Hepatic stellate cell (primary cell): ENCODE results near the gene PCSK9.

Source experiments
- DNase-seq: peaks from one replicate; pipeline ENCODE4 v3.0.0; 2011; ENCODE audit warnings: low spot score

Gene PCSK9

GRCh38 chr1:55044617-55045397 is 5.5 kb downstream of the PCSK9 start:
- DNase-seq = no peak

DNA sequence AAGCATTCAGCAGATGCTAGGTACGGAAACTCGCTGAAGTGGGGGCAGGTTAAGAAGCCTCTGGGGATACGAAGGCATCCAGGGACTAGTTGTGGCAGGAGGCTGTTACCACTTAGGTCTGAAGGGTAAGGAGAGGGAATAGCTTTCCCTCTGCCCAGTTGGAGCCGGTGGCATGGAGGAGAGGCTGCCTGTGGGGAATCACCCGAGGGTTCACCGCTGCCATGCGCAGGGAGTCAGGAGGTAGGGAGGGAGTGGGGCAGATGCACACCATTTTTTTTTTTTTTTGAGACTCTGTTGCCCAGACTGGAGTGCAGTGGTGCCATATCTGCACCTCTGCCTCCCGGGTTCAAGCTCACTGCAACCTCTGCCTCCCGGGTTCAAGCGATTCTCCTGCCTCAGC is 6.1 kb downstream of the PCSK9 start:
- no peak for DNase-seq

DNA sequence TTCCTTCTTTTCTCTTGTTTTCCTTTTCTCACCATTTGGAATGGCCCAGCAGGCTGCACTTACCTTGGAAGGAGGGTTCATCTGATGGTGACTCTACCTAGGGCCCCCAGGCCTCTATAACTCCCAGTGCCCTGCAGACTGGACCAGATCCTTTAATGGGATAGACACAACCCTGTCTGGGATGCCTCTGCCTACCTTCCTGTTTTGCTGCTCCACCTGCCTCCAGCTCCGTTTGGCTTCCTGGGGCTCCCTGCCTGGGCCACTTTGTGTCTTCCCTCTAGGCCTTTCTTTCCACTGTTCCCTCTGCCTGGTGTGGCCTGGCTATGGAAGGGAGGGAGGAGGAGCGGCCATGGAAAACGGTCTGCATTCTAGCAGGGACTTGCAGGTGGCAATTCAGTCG is 7.5 kb downstream of the PCSK9 start:
- DNase-seq = no peak

DNA sequence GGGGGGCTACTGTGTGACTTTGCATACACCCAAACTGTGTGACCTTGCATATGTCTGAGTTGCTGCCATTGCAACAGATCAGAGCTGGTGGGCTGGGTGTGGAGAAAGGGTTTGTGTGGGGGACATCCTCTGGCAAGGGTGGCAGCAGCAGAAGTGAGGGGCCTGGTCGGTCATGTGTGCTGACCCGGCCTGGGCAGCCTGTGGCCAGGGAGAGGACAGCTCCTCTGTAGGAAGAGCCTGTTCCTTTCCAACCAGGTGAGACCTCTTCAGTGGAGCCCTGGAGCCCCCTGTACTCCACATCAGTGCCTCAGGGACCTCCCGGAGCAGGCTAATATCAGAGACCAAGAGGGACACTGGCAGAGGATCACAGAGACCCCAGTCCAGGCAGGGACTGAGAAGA is 8.3 kb downstream of the PCSK9 start:
- DNase-seq = no peak

GRCh38 chr1:55048453-55049270 is 9.3 kb downstream of the PCSK9 start:
- DNase-seq = no peak

GRCh38 chr1:55049271-55049913 is 10.0 kb downstream of the PCSK9 start:
- no peak for DNase-seq

- no peak for DNase-seq
Observed at GRCh38 chr1:55049914-55050278, 10.5 kb downstream of the PCSK9 start.

GRCh38 chr1:55050283-55050682 is 10.9 kb downstream of the PCSK9 start:
- peak; percentile 55 for DNase-seq

- DNase-seq = no peak
Observed at GRCh38 chr1:55051169-55051568, 11.8 kb downstream of the PCSK9 start.

GRCh38 chr1:55051621-55052020 is 12.3 kb downstream of the PCSK9 start:
- no peak for DNase-seq

DNA sequence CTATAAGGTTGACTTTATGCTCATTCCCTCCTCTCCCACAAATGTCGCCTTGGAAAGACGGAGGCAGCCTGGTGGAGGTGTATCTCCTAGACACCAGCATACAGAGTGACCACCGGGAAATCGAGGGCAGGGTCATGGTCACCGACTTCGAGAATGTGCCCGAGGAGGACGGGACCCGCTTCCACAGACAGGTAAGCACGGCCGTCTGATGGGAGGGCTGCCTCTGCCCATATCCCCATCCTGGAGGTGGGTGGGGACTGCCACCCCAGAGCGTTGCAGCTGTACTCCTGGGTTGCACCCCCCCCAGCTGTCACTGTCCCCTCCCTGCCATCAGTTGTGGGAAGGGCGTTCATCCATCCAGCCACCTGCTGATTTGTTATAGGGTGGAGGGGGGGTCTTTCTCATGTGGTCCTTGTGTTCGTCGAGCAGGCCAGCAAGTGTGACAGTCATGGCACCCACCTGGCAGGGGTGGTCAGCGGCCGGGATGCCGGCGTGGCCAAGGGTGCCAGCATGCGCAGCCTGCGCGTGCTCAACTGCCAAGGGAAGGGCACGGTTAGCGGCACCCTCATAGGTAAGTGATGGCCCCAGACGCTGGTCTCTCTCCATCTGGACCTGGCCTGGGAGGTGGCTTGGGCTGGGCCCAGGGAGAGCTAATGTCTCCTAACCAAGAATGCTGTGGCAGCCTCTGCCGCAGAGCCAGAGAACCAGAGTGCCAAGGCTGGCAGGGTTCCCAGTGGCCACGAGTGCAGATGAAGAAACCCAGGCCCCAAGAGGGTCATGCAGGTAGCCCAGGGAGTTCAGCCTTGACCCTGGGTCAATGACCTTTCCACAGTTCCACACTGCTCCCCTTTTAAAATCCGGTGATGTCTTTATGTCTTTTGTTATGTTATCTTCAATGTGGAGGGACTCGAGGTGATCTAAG is 13.1 kb downstream of the PCSK9 start:
- DNase-seq = no peak

DNA sequence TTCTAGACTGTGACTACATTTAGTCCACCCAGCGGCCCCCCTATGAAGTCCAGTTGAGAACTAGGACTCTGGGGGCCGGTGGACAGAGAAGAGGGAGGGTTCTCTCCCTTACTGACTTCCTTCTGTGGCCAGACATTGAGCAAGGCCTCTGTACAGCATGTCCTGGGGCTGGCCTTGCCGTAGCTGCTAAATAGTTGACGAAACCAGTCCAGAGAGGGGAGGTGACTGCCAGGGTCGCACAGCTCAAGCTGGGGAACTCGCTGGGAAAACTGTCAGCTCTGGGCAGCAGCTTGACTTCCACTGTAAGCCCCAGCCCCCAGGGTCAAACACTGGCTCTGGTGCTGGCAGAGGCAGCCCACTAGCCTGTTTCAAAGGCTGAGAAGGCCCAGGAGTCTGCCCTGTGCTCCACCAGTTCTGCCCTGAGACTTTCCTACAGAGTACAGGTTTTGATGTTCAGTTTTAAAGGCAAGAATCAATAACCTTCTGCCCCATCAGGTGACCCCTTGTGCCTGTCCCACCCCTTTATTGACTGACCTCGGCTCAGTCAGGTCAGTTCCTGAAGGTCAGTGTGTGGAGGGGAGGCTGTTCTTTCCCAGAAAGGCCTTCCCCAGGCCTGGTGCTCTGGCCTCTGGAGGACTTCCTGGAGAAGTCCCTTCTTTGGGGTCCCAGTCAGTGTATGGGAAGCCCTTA is 14.1 kb downstream of the PCSK9 start:
- no peak for DNase-seq

DNA sequence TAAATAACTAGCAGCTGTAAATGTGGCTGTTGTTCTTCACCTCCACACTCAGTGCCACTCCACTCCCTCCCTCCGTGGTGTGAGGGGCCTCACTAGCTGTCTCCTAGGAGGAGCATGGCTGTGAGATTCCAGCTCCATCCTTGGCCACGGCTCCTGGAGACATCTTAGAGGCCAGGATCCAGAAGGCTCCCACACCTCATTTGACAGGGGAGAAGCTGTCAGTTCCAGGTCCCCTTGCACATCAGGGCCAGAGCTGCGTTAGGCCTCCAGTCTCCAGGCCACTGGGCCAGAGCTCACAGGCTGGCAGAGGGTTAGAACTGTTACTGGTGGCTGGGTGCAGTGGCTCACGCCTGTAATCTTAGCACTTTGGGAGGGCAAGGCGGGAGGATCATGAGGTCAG is 15.0 kb downstream of the PCSK9 start:
- DNase-seq = no peak

DNA sequence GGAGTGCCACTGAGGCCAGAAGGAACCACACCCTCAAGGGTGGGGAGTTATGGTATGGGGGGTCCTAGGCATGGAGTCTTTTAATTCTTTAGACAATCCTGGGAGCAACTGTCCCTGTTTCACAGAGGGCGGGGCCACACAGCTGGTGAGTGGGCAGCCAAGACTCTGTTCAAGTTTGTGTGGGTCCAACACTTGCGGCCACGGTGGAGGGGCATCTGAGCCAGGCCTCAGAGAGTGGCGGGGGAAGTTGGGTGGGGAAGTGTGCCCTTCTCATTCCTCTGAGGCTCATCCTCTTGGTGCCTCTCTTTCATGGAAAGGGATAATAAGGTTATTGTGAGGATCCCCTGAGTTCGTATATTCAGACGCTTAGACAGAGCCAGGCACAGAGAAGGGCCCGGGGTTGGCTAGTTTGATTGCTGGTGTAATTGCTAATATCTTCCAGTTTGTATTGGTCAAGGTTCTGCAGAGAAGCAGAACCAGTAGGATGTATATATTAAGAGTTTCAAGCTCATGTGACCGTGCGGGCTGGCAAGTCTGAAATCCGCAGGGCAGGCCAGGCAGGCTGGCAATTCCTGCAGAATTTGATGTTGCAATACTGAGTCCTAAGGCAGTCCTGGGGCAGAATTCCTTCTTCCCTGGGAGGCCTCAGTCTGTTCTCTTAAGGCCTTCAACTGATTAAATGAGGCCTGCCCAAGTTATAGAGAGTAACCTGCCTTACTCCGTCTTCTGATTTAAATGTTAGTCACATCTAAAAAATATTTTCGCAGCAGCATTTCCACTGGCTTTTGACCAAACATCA is 15.9 kb downstream of the PCSK9 start:
- DNase-seq = no peak

DNA sequence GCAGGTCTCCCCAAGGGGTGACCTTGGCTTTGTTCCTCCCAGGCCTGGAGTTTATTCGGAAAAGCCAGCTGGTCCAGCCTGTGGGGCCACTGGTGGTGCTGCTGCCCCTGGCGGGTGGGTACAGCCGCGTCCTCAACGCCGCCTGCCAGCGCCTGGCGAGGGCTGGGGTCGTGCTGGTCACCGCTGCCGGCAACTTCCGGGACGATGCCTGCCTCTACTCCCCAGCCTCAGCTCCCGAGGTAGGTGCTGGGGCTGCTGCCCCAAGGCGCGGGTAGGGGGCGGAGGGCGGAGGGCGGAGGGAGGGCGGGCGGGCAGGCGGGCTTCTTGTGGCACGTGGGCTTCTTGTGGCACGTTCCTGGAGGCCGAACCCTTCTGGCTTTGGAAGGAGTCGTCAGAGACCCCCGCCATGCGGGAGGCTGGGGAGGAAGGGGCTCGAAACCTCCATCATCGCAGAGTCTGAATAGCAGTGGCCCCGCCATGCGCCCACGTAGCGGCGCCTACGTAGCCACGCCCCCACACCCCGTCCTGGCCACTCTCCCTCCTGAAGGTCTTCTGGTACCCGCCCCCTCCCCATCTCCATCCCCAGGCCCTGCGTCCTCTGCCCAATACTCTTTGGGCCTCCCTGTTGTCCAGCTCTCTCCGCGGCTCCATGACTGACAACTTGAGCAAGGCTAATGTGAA is 16.7 kb downstream of the PCSK9 start:
- no peak for DNase-seq

DNA sequence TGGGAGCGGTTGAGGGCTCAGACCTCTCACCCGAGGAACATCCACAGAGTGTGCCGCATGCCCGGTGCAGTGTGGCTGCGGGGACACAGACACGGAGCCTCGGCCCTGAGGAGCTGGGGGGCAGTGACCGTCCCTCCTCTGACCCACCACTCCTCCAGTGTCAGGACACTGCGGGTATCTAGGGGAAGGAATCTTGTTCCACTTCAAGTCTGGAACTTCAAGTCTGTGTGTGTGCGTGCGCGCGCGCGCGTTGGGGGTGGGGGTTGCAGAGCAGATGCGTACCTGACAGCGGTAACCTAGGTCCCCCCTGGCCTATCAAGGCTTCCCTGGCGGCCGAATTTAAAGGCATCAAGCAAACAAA is 17.3 kb downstream of the PCSK9 start:
- no peak for DNase-seq

GRCh38 chr1:55057270-55057955 is 18.1 kb downstream of the PCSK9 start:
- no peak for DNase-seq

- DNase-seq = no peak
Observed at GRCh38 chr1:55057956-55058298, 18.6 kb downstream of the PCSK9 start.

DNA sequence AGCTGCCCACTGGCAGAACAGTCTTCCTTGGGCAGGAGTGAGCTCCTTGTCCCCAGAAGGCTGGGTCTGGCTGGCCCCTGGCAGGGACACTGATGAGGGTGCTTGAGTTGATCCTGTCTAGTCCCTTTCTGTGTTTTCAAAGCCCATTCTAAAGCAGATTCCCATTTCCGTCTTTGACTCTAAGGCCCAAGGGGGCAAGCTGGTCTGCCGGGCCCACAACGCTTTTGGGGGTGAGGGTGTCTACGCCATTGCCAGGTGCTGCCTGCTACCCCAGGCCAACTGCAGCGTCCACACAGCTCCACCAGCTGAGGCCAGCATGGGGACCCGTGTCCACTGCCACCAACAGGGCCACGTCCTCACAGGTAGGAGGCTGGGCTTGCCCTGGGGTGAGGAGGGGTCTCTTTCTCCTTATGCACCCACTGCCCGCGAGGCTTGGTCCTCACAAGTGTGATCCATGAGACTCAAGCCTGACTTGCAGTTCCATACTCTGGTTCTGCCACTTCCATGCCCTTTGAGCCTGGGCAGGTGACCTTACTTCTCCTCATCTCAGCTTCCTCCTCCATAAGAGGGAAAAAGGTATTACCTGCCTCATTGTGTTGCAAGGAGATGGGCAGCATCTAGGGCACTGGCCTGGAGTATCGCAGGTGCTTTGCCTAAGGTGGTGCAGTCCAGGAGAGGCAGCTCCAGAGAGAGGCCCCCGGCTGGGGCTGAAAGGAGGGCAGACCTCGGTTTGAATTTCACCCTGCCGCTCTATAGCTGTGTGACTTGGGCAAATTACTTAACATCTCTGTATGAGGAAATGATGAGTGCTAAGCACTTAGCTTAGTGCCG is 20.2 kb downstream of the PCSK9 start:
- DNase-seq = no peak
